ENCODE measurements around the gene MAPKAPK2.
A peak's percentile ranks its signal among the peaks of the same experiment; 100 is the strongest.

MAPKAPK2 gene

GRCh38 chr1:206705726-206706297, 21.1 kb downstream of the MAPKAPK2 start:
- no peak for DNase-seq

- peak; percentile 29 to 60 for DNase-seq
Measured at GRCh38 chr1:206706298-206706791, 21.6 kb downstream of the MAPKAPK2 start.

GRCh38 chr1:206706806-206707366, 22.2 kb downstream of the MAPKAPK2 start:
- no peak for DNase-seq

GRCh38 chr1:206708058-206708457, 23.4 kb downstream of the MAPKAPK2 start:
- no peak for DNase-seq

GRCh38 chr1:206708882-206709281, 24.2 kb downstream of the MAPKAPK2 start:
- no peak for DNase-seq

- no peak for DNase-seq
Measured at GRCh38 chr1:206709322-206709721, 24.6 kb downstream of the MAPKAPK2 start.

- DNase-seq: no peak
Measured at GRCh38 chr1:206709772-206710459, 25.2 kb downstream of the MAPKAPK2 start.

- no peak for DNase-seq
Measured at GRCh38 chr1:206710460-206710823, 25.7 kb downstream of the MAPKAPK2 start.

GRCh38 chr1:206713070-206713469, 28.4 kb downstream of the MAPKAPK2 start:
- no peak for DNase-seq

GRCh38 chr1:206713910-206714312, 29.2 kb downstream of the MAPKAPK2 start:
- DNase-seq: no peak

GRCh38 chr1:206714331-206715058, 29.8 kb downstream of the MAPKAPK2 start:
- DNase-seq: no peak

- no peak for DNase-seq
Measured at GRCh38 chr1:206715120-206715519, 30.4 kb downstream of the MAPKAPK2 start.

GRCh38 chr1:206715552-206716158, 30.9 kb downstream of the MAPKAPK2 start:
- DNase-seq: no peak

- DNase-seq: no peak
Measured at GRCh38 chr1:206716159-206716869, 31.6 kb downstream of the MAPKAPK2 start.

- no peak for DNase-seq
Measured at GRCh38 chr1:206716870-206717673, 32.4 kb downstream of the MAPKAPK2 start.

- DNase-seq: no peak
Measured at GRCh38 chr1:206717674-206717989, 32.9 kb downstream of the MAPKAPK2 start.

GRCh38 chr1:206719169-206719839, 34.6 kb downstream of the MAPKAPK2 start:
- no peak for DNase-seq

GRCh38 chr1:206721454-206721853, 36.7 kb downstream of the MAPKAPK2 start:
- no peak for DNase-seq

GRCh38 chr1:206722751-206723461, 38.2 kb downstream of the MAPKAPK2 start:
- no peak for DNase-seq

- DNase-seq: no peak
Measured at GRCh38 chr1:206723462-206723804, 38.7 kb downstream of the MAPKAPK2 start.
